ENCODE data around the gene AFTPH.

GRCh38 chr2:64640153-64641044, 116.3 kb downstream of the AFTPH start:
- TF ChIP-seq CTCF (IDR thresholded peaks at IDR 0.05) (no peak), POLR2A (IDR thresholded peaks at IDR 0.05) (no peak)

Measured in esophagus squamous epithelium (tissue), 4 donors.